Measurements from ENCODE around the gene BATF. TPM values are rescaled to one million over a fixed set of nuclear protein-coding genes. Genes with fewer than 3 reads are reported as not detected.

Gene BATF
- total RNA-seq, 1 donor from 2014 or later, result 160 TPM

- H3K27ac Mint-ChIP-seq, result no peak overlapping the region
- no peak for TF ChIP-seq CTCF (IDR thresholded peaks at IDR 0.05)
- intact Hi-C loops (cut with micrococcal nuclease), result no loop called here
- ChIA-PET CTCF (no interaction called here), POLR2A (interaction anchor here (0.6 kb wide), 1 partner anchor 173 kb away, joined by 9 read pairs; no protein-coding TSS in a partner anchor)
- no peak for DNase-seq
- no peaks in the 10 kb centered on the region for H3K9me3 Mint-ChIP-seq
- H3K4me1 Mint-ChIP-seq, result peaks cover 24% of the 10 kb centered on the region
- no peak overlapping the region for H3K4me3 Mint-ChIP-seq
- H3K27me3 Mint-ChIP-seq, result no peaks in the 10 kb centered on the region
- ATAC-seq (ENCODE audit: low read depth), result no peak
- H3K36me3 Mint-ChIP-seq (ENCODE audit: low read depth), result no peaks in the 10 kb centered on the region
These were observed 39.9 kb upstream of the BATF start for GRCh38 chr14:75482366-75482765.

DNA sequence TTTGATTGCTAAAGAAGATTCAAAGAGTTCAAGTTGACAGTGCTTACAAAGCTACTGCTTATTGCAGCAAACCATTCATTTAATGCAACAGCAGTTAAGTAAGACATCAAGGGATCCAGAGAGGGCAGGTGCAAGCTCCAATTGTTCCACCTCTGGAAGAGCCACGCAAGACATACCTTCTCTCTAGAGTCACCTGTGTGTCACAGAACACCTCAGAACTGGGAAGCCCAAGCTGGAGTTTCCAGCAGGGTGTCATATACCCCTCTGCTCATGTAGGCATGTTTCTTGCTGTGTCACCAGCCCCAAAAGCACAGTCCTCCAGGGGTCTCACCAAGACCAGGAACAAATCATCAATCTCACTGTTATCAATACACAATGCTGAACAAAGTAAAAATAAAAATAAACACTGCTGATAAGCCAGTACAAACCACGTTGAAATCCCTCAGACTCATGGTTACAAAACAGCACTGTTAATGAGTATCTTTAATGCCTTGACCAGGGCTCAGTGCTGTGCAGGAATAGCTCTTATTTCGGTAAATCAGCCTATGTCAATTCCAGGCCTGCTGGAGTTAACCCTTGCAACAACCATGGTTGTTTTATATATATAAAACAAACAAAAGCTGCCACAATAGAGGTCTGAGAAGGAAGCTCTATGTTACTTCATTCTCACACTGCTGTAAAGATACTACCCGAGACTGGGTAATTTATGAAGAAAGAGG lies 37.4 kb upstream of the BATF start:
- intact Hi-C loops (cut with micrococcal nuclease), result loop anchor here (5.0 kb wide), 2 partner anchors 33 to 58 kb away; partner anchors contain the start of gene JDP2
- H3K9me3 Mint-ChIP-seq, result no peaks in the 10 kb centered on the region
- no peak for DNase-seq

DNA sequence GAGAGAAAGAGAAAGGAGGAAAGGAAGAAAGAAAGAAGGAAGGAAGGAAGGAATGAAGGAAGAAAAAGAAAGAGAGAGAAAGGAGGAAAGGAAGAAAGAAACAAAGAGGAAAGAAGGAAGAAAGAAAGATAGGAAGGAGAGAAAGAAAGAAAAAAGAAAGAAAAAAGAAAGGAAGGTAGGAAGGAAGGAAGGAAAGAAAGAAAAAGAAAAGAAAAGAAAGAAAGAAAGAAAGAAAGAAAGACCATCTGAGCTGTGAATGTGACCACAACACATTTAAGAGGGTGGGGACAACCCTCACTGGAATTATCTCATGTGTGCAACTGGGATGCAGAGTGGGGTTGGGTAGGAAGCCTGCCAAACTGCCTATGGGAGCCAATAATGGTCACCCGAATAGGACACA lies 36.0 kb upstream of the BATF start:
- H3K9me3 Mint-ChIP-seq, result no peaks in the 10 kb centered on the region
- no peaks in the 10 kb centered on the region for H3K36me3 Mint-ChIP-seq (ENCODE audit: low read depth)
- TF ChIP-seq CTCF (IDR thresholded peaks at IDR 0.05), result no peak
- ChIA-PET CTCF (interaction anchor here (0.7 to 4.8 kb wide), 9 partner anchors 11 to 352 kb away, joined by 3 to 42 read pairs (median 4); no protein-coding TSS in a partner anchor), POLR2A (interaction anchor here (0.5 to 5.9 kb wide), 5 partner anchors 13 to 1531 kb away, joined by 3 to 54 read pairs (median 6); no protein-coding TSS in a partner anchor)
- no peak overlapping the region for H3K27ac Mint-ChIP-seq
- intact Hi-C loops (cut with micrococcal nuclease), result loop anchor here (5.0 kb wide), 2 partner anchors 34 to 59 kb away; partner anchors contain the start of gene JDP2
- peaks cover 18% of the 10 kb centered on the region for H3K4me1 Mint-ChIP-seq
- no peak overlapping the region for H3K4me3 Mint-ChIP-seq
- DNase-seq, result no peak
- no peaks in the 10 kb centered on the region for H3K27me3 Mint-ChIP-seq
- no peak for ATAC-seq (ENCODE audit: low read depth)

More for the DNA sequence above, 37.4 kb upstream of the BATF start:
- Mint-ChIP-seq H3K27ac (no peak overlapping the region), H3K4me3 (no peak overlapping the region), H3K36me3 (ENCODE audit: low read depth) (no peaks in the 10 kb centered on the region), H3K27me3 (no peaks in the 10 kb centered on the region), H3K4me1 (peaks cover 25% of the 10 kb centered on the region)
- CTCF ChIA-PET, result interaction anchor here (1.0 to 1.4 kb wide), 2 partner anchors 10 to 30 kb away, joined by 4 read pairs; no protein-coding TSS in a partner anchor
- POLR2A ChIA-PET, result interaction anchor here (0.6 to 5.9 kb wide), 2 partner anchors 9 to 30 kb away, joined by 6 to 54 read pairs; no protein-coding TSS in a partner anchor
- no peak for TF ChIP-seq CTCF (IDR thresholded peaks at IDR 0.05)
- no peak for ATAC-seq (ENCODE audit: low read depth)

DNA sequence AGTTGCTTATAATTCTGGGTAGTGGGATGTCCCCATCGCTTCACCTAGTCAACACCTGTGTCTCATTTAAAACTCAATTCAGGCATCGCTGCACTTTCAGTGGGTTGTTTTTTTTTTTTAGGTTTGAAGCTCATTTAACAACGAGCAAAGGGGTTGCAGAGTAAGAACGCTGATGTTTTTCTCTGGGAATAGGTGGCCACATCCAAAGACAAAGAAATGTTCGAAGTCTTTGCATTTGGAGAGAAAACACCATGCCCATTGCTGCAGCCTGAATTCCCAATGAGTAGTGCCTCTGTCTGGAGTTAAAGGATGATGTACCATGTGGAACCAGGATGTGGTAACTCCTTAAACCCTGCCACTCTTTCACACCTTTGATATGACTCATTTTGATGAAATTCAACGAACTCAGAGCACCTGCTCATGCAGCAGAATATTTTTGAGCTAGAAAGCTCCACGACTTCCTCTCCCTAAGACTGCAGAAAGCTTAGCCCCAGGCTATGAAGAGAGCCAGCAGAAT lies 35.1 kb upstream of the BATF start:
- Mint-ChIP-seq H3K9me3 (no peaks in the 10 kb centered on the region), H3K27me3 (no peaks in the 10 kb centered on the region), H3K4me3 (peak overlapping the region; percentile 9), H3K36me3 (ENCODE audit: low read depth) (no peaks in the 10 kb centered on the region), H3K4me1 (peaks cover 22% of the 10 kb centered on the region), H3K27ac (peak overlapping the region; percentile 42)
- ATAC-seq (ENCODE audit: low read depth), result peak; percentile 66
- CTCF ChIA-PET, result interaction anchor here (1.0 to 4.8 kb wide), 10 partner anchors 8 to 353 kb away, joined by 3 to 42 read pairs (median 12); no protein-coding TSS in a partner anchor
- no peak for TF ChIP-seq CTCF (IDR thresholded peaks at IDR 0.05)
- DNase-seq, result no peak
- POLR2A ChIA-PET, result interaction anchor here (0.6 to 5.9 kb wide), 14 partner anchors 9 to 183 kb away, joined by 3 to 54 read pairs (median 4); partner anchors contain the start of genes ERG28, JDP2 and TTLL5
- intact Hi-C loops (cut with micrococcal nuclease), result loop anchor here (1.0 to 5.0 kb wide), 3 partner anchors 35 to 74 kb away; partner anchors contain the start of gene JDP2

- no peak for TF ChIP-seq CTCF (IDR thresholded peaks at IDR 0.05)
- CTCF ChIA-PET, result interaction anchor here (0.6 to 4.8 kb wide), 32 partner anchors 8 to 358 kb away, joined by 3 to 42 read pairs (median 6); partner anchors contain the start of gene BATF
- Mint-ChIP-seq H3K4me3 (no peak overlapping the region), H3K27me3 (no peaks in the 10 kb centered on the region), H3K27ac (no peak overlapping the region), H3K9me3 (no peaks in the 10 kb centered on the region), H3K36me3 (ENCODE audit: low read depth) (no peaks in the 10 kb centered on the region), H3K4me1 (peaks cover 40% of the 10 kb centered on the region)
- intact Hi-C loops (cut with micrococcal nuclease), result loop anchor here (1.0 to 5.0 kb wide), 6 partner anchors 26 to 357 kb away; partner anchors contain the start of gene JDP2
- DNase-seq (no peak), ATAC-seq (ENCODE audit: low read depth) (no peak)
- POLR2A ChIA-PET, result interaction anchor here (1.0 to 5.9 kb wide), 6 partner anchors 9 to 180 kb away, joined by 4 to 54 read pairs (median 7); no protein-coding TSS in a partner anchor
These were observed 32.8 kb upstream of the BATF start for GRCh38 chr14:75489480-75489837.
